Thoracic aorta (tissue), 2 donors: ENCODE measurements around the gene ANO3. TPM values are rescaled to one million over a fixed set of nuclear protein-coding genes. Genes with fewer than 3 reads are reported as not detected.

Experiments used
- ATAC-seq: fragments of 150-250 bp; one replicate; pipeline ENCODE4 v1.8.0; 2017; ENCODE audit warnings: low read depth; ENCODE audit not compliant: insufficient number of reproducible peaks, low FRiP score
- DNase-seq: peaks from one replicate; pipeline ENCODE4 v3.0.0-alpha.2; 2020; ENCODE audit warnings: low spot score
- H3K27ac ChIP-seq, 2 donors: fragments of 200-600 bp; sonication (generic); 1 replicate in 1 of 2; 2 replicates in 1 of 2; pipeline ENCODE4 v1.5.1; 2016; ENCODE audit warnings: mild to moderate bottlenecking in 2 of 2, moderate library complexity in 2 of 2
- H3K27me3 ChIP-seq: fragments of 200-600 bp; sonication (generic); replicated peaks from 2 replicates; pipeline ENCODE4 v1.6.0; 2016; ENCODE audit warnings: mild to moderate bottlenecking; ENCODE audit not compliant: insufficient read depth
- H3K36me3 ChIP-seq: fragments of 200-600 bp; sonication (generic); one replicate; pipeline ENCODE4 v1.5.1; 2016
- H3K4me1 ChIP-seq, 2 donors: fragments of 200-600 bp; sonication (generic); 1 replicate in 1 of 2; 2 replicates in 1 of 2; pipeline versions ENCODE4 v1.5.1 to v1.6.0; 2016; ENCODE audit warnings: low read depth in 2 of 2, mild to moderate bottlenecking in 1 of 2; ENCODE audit not compliant: control insufficient read depth in 1 of 2
- H3K4me3 ChIP-seq: fragments of 200-600 bp; sonication (generic); 2 replicates; pipeline ENCODE4 v1.5.1; 2016; ENCODE audit warnings: mild to moderate bottlenecking
- H3K9me3 ChIP-seq: fragments of 200-600 bp; sonication (generic); 2 replicates; pipeline ENCODE4 v1.5.1; 2016
- total RNA-seq, 2 donors: library from RNA; depleted of rRNA; stranded (reverse); fragments of >200 nt; gene quantifications; one replicate each; pipeline versions ENCODE4 v1.1.0 to v1.2.3, GENCODE V29; 2016
- TF ChIP-seq, protein P1 (sequence below): fragments of 200-600 bp; sonication (generic); IDR thresholded peaks from one replicate; pipeline ENCODE4 v1.5.1; 2019; ENCODE audit warnings: antibody characterized with exemption

ANO3 gene
- total RNA-seq, 2 donors from 2014 or later: 0.71 to 13.4 TPM

- TF ChIP-seq, protein P1, sequence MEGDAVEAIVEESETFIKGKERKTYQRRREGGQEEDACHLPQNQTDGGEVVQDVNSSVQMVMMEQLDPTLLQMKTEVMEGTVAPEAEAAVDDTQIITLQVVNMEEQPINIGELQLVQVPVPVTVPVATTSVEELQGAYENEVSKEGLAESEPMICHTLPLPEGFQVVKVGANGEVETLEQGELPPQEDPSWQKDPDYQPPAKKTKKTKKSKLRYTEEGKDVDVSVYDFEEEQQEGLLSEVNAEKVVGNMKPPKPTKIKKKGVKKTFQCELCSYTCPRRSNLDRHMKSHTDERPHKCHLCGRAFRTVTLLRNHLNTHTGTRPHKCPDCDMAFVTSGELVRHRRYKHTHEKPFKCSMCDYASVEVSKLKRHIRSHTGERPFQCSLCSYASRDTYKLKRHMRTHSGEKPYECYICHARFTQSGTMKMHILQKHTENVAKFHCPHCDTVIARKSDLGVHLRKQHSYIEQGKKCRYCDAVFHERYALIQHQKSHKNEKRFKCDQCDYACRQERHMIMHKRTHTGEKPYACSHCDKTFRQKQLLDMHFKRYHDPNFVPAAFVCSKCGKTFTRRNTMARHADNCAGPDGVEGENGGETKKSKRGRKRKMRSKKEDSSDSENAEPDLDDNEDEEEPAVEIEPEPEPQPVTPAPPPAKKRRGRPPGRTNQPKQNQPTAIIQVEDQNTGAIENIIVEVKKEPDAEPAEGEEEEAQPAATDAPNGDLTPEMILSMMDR: no peak
- no peaks in the 10 kb centered on the region for H3K4me1 ChIP-seq
- no peaks in the 10 kb centered on the region for H3K27me3 ChIP-seq
- ATAC-seq: no peak
- H3K27ac ChIP-seq: no peak overlapping the region
- H3K9me3 ChIP-seq: no peaks in the 10 kb centered on the region
- no peak for DNase-seq
- H3K4me3 ChIP-seq: no peak overlapping the region
- no peaks in the 10 kb centered on the region for H3K36me3 ChIP-seq
Measured at GRCh38 chr11:26541870-26542269, 209.9 kb downstream of the ANO3 start.

DNA sequence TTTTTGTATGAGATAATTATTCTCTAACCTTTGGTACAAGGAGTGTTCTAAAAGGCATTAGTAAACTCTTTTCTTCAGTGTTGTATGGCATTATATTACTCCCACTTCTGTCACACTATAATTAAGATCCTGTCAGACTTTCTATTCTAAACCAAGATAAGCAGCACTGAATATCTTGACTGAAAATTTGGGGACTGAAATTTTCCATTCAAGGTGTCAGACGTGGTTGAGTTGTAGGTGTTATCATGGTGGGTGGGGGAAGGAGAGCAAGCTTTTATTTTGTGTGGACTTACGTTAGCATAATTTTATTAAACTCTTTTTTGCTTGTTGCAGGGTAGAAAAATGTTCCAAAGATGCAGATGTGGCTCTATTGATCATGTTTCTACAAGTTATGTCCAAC is 217.2 kb downstream of the ANO3 start:
- Histone ChIP-seq H3K4me1 (no peaks in the 10 kb centered on the region), H3K9me3 (no peaks in the 10 kb centered on the region), H3K4me3 (no peak overlapping the region), H3K36me3 (no peaks in the 10 kb centered on the region), H3K27me3 (no peaks in the 10 kb centered on the region), H3K27ac (no peak overlapping the region)
- no peak for ATAC-seq
- DNase-seq: no peak
- TF ChIP-seq, protein P1: no peak

DNA sequence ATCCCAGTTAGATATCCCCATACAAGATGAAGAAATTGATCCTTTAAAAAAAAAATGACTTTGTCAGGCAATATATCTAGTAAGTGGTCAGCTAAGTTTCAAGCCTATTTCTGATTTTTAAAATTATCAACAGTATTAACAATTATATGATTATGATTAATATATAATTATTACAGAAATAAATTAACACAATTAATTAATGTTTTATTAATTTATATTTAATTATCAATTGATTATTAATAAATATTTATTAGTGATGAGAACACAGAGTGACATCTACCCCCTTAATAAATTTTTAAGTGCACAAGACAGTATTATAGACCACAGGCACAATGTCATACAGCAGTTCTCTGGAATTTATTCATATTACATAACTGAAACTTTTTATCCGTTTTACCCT is 218.1 kb downstream of the ANO3 start:
- H3K36me3 ChIP-seq: no peaks in the 10 kb centered on the region
- TF ChIP-seq, protein P1: no peak
- H3K4me3 ChIP-seq: no peak overlapping the region
- ATAC-seq: no peak
- no peaks in the 10 kb centered on the region for H3K4me1 ChIP-seq
- H3K27me3 ChIP-seq: no peaks in the 10 kb centered on the region
- H3K27ac ChIP-seq: no peak overlapping the region
- DNase-seq: no peak
- no peaks in the 10 kb centered on the region for H3K9me3 ChIP-seq

GRCh38 chr11:26551186-26551801 is 219.4 kb downstream of the ANO3 start:
- Histone ChIP-seq H3K4me1 (no peaks in the 10 kb centered on the region), H3K27me3 (no peaks in the 10 kb centered on the region), H3K36me3 (no peaks in the 10 kb centered on the region), H3K27ac (no peak overlapping the region), H3K9me3 (no peaks in the 10 kb centered on the region), H3K4me3 (no peak overlapping the region)
- TF ChIP-seq, protein P1: no peak
- ATAC-seq (no peak), DNase-seq (no peak)

- Histone ChIP-seq H3K9me3 (no peaks in the 10 kb centered on the region), H3K27me3 (no peaks in the 10 kb centered on the region)
Measured at GRCh38 chr11:26553182-26553581, 221.3 kb downstream of the ANO3 start.

More at GRCh38 chr11:26553182-26553581, 221.3 kb downstream of the ANO3 start:
- TF ChIP-seq, protein P1: no peak
- Histone ChIP-seq H3K4me1 (no peaks in the 10 kb centered on the region), H3K36me3 (no peaks in the 10 kb centered on the region), H3K4me3 (no peak overlapping the region), H3K27ac (no peak overlapping the region)
- DNase-seq: no peak
- no peak for ATAC-seq
